22Rv1 (cell line): Measurements from ENCODE around the gene TMEM192.

ENCODE experiments used
- H3K27ac ChIP-seq: fragments of 450-650 bp; 2 replicates; pipeline ENCODE4 v1.5.1; 2017
- ZFX ChIP-seq: fragments of 450-650 bp; IDR thresholded peaks from 2 replicates; pipeline ENCODE4 v1.6.1; 2017; ENCODE audit warnings: antibody characterized with exemption, borderline replicate concordance
- TF ChIP-seq, protein P1 (sequence below): fragments of 450-650 bp; IDR thresholded peaks from 2 replicates; pipeline ENCODE4 v1.5.1; 2017; ENCODE audit warnings: mild to moderate bottlenecking

The TMEM192 gene

DNA sequence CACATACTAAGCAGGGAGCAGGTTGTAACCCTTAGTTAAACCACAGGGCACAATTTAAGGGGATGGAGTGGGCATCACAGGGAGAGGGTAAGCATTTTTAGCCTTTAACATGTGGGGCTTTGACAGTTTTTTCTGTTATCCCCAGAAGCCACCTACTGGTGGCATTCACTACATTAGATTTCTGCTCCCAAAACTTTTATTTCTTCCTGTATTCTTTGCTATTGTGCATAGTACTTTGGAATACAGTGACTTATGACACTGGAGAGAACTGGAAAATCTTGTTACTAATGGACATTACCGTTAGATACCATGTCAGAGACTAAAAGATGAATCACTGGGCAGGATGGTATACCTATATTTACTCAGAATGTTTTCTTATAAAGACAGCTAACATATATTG, 51.7 kb downstream of the TMEM192 start:
- no peak for TF ChIP-seq ZFX
- TF ChIP-seq, protein P1, sequence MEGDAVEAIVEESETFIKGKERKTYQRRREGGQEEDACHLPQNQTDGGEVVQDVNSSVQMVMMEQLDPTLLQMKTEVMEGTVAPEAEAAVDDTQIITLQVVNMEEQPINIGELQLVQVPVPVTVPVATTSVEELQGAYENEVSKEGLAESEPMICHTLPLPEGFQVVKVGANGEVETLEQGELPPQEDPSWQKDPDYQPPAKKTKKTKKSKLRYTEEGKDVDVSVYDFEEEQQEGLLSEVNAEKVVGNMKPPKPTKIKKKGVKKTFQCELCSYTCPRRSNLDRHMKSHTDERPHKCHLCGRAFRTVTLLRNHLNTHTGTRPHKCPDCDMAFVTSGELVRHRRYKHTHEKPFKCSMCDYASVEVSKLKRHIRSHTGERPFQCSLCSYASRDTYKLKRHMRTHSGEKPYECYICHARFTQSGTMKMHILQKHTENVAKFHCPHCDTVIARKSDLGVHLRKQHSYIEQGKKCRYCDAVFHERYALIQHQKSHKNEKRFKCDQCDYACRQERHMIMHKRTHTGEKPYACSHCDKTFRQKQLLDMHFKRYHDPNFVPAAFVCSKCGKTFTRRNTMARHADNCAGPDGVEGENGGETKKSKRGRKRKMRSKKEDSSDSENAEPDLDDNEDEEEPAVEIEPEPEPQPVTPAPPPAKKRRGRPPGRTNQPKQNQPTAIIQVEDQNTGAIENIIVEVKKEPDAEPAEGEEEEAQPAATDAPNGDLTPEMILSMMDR = no peak
- H3K27ac ChIP-seq = no peak overlapping the region

DNA sequence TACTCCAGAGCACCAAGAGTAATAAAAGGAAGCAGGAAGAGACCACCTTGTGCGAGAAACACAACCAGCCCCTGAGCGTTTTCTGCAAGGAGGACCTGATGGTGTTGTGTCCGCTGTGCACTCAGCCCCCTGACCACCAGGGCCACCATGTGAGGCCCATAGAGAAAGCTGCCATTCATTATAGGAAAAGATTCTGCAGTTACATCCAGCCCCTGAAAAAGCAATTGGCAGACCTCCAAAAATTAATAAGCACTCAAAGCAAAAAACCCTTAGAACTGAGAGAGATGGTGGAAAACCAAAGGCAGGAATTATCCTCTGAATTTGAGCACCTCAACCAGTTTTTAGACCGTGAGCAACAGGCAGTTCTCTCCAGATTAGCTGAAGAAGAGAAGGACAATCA, 53.3 kb downstream of the TMEM192 start:
- TF ChIP-seq ZFX = no peak
- TF ChIP-seq, protein P1 = no peak
- H3K27ac ChIP-seq = no peak overlapping the region

DNA sequence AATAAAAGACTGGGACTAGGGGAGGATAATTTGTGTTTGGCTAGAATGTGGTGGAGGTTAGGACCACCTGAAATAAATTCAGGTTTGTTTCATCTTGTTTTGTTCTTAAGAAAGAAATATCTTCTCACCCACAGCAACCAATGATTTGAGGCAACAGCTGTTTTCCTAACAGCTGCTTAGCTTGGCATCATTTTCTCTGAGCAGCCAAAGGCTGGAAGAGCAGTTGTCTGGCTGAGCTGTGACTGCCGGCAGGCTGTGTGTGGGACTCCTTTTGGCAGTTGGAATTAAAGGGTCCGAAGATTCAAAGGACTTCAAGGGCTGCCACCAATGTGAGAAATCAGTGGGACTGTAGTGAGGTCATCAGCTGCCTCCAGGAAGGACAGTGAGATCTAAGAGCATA, 54.0 kb downstream of the TMEM192 start:
- no peak overlapping the region for H3K27ac ChIP-seq
- TF ChIP-seq, protein P1 = no peak
- no peak for TF ChIP-seq ZFX

DNA sequence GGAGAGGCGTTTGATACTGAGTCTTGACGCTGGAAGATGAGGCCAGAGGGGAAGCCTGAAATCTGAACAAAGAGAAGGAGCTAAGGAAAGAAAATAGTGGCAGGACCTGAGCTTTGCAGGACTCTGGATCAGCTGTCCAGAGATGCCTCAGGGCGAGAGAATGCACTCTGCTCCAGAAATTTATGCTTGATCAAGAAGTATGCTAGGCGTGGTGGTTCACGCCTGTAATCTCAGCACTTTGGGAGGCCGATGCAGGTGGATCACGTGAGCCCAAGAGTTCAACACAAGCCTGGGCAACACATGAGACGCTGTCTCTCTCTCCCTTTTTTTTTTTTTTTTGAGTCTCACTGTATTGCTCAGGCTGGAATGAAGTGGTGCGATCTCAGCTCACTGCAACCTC, 57.1 kb downstream of the TMEM192 start:
- TF ChIP-seq, protein P1 = no peak
- TF ChIP-seq ZFX = no peak
- H3K27ac ChIP-seq = no peak overlapping the region

DNA sequence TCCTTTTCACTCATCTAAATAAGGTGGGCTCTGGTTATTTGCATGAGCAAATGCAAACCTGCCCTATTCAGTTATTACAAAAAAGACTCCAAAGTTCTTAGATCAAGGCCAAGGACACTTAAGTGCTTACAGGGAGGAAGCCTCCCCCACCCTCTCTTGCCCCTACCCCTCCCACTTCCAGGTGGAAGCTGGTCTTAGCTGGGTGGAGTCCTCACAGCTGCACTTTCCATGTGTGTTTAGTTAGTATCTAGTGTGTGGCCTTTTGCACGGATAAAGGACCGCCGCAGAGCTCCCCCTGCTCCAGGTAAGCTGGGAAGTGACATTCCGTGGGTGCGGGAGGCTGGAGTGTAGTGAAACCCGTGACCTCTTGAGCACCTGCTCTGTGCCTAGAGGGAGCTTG, 59.0 kb downstream of the TMEM192 start, which contains the start of gene TRIM75:
Gene TRIM75, plus strand, starts transcription at position 222 of the 400 bp plus-strand sequence. CDS start 5,282 bp downstream, outside the sequence.
- TF ChIP-seq, protein P1 = no peak
- TF ChIP-seq ZFX = no peak
- H3K27ac ChIP-seq = no peak within 1 kb of the TSS

DNA sequence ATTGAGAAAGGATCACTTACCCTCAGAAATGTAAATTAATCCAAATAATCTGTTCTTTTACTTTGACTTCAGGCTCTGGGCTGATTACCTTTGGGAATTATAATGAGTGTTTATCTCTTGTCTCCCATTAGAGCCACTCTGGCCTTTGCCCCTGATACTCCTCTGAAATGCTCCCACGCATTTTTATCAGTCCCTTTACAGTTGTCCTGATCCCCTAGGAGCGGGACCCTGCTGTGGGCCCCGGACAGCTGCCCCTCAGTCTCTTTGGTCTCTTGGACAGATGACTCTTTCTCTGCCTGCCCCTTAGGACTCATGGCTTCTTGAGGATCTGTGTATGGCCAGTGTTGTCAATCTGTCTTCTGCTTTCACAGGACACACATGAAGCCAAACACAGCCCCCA, 60.0 kb downstream of the TMEM192 start:
- TF ChIP-seq ZFX = no peak
- TF ChIP-seq, protein P1 = no peak
- no peak overlapping the region for H3K27ac ChIP-seq

DNA sequence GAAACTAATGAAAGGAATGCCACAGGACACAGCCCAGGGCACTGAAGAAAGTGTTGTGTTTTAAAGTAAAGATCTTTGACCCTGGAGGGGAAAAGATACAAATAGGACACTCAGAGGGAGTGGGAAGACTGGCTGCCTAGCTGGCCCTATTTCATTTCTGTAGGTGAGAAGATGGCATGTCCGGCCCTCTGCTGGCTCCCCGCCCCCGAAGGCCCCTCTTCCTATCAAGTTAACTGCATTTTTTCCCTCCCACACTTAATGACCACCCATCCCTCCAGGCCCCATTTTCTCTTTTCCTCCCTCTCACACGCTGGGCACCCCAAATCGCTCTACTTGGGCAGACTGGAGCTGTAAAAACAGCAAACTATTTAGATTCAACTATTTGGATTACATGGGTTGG, 64.5 kb downstream of the TMEM192 start:
- TF ChIP-seq, protein P1 = no peak
- no peak for TF ChIP-seq ZFX
- H3K27ac ChIP-seq = no peak overlapping the region
